H1 (cell line): ENCODE data around the gene RAB3GAP2. TPM values are rescaled to one million over a fixed set of nuclear protein-coding genes. Genes with fewer than 3 reads are reported as not detected.

Experiments
- polyA plus RNA-seq, 7 experiments: library from polyadenylated mRNA; depleted of rRNA in 3 of 7; stranded (reverse) in 5 of 7; unstranded in 2 of 7; fragments of >200 nt in 5 of 7; fragments of 200-250 nt in 2 of 7; gene quantifications; 1 replicate in 5 of 7; 2 replicates in 1 of 7; 4 replicates in 1 of 7; pipeline versions ENCODE4 v1.2.1 to v1.2.3, GENCODE V29; 2011 to 2013; ENCODE audit warnings: missing spikeins in 2 of 7, mixed read lengths in 2 of 7
- total RNA-seq: library from RNA; stranded (reverse); fragmentation: NEBNext Ultra II Directional; extraction: Animal tissue kit (Norgen Biotek cat#: 25700); gene quantifications from 2 replicates; pipeline ENCODE4 v1.2.1, GENCODE V29; 2021
- TF ChIP-seq, protein P1 (sequence below), 3 experiments: IDR thresholded peaks; 1 replicate in 2 of 3; 2 replicates in 1 of 3; pipeline versions ENCODE4 v1.5.1 to v1.6.1; 2011; ENCODE audit warnings: low read length in 3 of 3, mild to moderate bottlenecking in 3 of 3, inconsistent platforms in 2 of 3, low read depth in 1 of 3, moderate library complexity in 1 of 3; ENCODE audit not compliant: insufficient read depth in 1 of 3; ENCODE audit errors: control extremely low read depth in 1 of 3

Gene RAB3GAP2
- total and polyA plus RNA-seq, 2 of the 8 experiments (the other 6 are each of a cell fraction or from before 2014, with no cell fraction given) = 19.7 to 52.7 TPM

DNA sequence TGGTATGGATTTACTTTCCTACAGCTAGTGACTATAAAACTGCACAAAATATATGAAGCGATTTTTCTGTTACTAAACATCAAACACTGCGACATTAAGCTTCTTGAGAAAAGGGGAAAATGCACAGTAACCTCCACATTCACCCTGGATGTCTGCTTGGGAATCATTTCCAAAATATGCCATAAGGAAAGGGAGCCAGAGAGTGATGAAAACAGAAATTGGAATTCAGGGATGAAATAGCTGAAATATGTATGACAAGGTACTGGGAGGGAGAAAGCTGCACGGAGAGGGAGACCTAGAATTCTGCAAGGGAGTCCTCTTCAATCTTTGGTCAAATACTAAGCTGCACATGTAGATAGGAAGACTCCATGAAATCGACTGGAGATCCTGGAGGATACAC lies 31.6 kb upstream of the RAB3GAP2 start (continued):
- TF ChIP-seq, protein P1, sequence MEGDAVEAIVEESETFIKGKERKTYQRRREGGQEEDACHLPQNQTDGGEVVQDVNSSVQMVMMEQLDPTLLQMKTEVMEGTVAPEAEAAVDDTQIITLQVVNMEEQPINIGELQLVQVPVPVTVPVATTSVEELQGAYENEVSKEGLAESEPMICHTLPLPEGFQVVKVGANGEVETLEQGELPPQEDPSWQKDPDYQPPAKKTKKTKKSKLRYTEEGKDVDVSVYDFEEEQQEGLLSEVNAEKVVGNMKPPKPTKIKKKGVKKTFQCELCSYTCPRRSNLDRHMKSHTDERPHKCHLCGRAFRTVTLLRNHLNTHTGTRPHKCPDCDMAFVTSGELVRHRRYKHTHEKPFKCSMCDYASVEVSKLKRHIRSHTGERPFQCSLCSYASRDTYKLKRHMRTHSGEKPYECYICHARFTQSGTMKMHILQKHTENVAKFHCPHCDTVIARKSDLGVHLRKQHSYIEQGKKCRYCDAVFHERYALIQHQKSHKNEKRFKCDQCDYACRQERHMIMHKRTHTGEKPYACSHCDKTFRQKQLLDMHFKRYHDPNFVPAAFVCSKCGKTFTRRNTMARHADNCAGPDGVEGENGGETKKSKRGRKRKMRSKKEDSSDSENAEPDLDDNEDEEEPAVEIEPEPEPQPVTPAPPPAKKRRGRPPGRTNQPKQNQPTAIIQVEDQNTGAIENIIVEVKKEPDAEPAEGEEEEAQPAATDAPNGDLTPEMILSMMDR (IDR thresholded peaks at IDR 0.05; ENCODE audit: control extremely low read depth in 1 of 3, insufficient read depth in 1 of 3, low read depth in 1 of 3, low read length in 3 of 3) = no peak
